NCI-H1092 treated with DMSO at 0.1 percent for 48 hours (cell line): ENCODE results near the gene CRMP1.

Experiments
- DNase-seq: peaks from one replicate; lab custom pipeline; 2025; lab: John Stamatoyannopoulos, UW

Gene CRMP1

DNA sequence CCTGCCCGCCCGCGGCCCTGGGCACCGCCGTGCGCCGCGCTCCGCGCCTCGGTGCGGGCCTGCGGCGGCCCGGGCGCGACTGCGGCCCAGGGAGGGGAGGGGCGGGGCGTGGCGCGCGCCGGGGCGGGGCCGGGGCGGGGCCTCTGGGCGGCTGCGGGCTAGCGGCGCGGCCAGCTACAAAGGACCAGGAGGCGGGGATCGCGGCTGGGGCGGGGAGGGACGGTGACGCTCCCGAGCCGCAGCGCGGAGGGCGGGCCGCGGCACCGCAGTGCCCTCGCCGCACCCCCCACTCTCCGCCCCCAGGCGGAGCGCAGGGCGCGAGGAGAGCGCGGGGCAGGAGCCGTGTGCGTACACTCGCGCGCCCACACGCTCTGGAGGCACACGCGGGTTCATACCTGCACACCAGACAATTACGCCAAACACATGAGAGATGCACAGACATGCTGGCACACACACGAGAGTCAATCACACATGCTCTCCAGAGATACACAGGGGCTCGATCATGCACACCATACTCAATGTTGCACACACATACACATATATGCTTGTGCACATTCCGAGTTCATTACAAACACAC is at the start of gene CRMP1:
TSS of gene CRMP1 (minus strand) at position 83 of the 577 bp plus-strand sequence. CDS start 117 bp downstream, outside the sequence.
- peak; percentile 67 for DNase-seq

DNA sequence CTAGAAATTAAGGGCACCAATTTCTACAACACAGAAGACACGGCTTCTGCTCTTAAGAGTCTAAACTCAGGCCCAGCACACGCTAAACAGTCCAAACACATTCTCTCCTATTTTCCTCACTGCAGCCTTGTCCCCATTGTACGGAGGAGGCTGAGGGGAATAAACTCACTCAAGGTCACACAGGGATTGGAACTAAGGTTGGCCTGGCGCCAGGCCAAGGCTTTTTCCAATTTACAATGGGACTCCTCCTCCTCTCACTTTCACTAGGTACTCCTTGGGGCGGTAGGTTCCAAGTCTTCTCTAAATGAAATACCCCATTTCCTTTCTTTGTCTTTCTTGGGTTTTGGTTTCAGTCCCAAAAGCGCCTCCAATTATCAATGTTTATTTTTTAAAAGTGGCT is 48.7 kb upstream of the CRMP1 start:
- no peak for DNase-seq

DNA sequence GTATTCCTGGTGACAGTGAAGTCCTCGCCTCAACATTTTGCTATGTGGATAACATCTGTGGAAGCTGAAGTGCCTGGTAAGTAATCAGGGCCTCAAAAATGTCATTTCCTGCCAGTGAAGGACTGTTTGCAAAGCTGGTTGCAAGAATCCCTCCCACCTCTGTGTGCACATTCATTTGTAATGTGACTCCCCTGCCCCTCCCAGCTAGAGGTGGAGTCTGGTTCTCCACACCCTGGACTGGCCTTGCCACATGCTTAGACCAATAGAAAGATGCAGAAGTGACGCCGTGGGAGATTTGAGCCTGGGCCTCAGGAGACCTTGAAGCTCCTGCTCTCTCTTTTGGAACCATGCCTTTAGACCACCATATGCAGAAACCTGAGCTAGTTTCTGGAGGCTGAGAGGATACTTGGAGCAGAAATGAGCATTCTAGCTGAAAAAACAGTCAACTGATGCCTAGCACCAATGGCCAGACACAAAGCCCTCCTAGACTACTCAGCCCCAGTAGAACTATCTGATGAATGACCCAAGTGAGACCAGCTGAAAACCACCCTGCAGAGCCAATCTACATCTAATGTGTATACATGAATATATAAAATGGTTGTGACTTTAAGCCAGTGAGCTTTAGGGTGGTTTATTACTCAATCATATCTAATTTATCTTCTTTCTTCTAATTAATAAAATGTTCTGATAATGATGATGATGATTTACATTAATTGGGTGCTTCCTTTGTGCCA is 47.8 kb upstream of the CRMP1 start:
- peak; percentile 47 for DNase-seq

DNA sequence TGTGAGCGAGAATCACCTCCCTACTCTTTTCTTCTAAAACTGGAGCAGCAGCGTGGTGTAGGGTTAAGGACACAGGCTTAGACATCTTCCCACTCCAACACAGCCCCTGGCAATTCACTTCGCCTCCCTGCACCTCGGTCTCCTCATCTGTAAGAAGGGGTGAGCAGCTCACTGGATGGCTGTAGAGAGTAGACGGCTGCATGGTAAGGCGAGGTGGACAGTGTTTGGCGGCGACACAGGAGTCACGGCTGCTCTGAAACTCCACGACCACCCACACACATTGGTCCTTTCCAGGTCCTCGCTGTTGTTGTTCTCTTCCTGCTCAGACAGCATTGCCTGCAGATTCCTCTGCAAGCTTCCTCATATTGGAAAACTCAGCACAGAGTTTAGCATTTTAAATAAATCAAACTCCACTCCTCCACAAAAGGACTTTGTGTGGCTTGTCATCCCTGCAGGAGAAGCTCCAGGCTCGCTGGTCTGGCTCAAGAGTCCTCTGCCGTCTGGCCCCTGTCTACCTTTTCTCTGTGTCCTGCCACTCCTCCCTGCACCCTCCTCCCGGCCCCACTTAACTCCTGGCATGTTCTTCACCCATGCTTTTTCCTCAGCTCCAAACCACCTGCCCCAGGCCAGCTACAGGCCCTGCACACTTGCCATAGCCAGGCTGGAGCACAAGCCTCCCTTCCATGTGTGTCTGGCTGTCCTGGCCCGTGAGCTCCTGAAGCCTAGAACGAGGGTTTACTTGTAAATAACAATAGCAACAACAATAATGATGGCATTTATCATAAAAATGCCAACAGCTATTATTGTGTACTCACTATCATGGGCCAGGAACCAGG is 41.3 kb upstream of the CRMP1 start:
- no peak for DNase-seq

DNA sequence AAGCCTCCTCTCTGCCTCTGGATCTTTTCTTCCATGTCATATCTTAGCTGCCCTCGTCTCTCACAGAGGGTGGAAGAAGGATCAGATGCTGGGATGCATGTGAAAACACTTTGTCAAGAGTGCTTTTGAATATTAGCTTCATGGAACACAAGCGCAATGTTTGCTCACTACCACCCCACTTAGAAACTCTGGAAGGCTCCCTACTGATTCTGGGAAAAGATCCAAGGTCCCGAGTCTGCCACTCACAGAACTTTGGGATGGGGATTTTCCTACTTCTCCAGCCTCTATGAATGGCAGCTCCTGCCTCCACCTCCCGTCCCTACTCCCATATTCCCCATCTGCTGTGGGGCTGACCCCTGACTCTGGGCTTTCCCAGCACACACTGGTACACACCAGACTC is 40.2 kb upstream of the CRMP1 start:
- DNase-seq = peak; percentile 76

DNA sequence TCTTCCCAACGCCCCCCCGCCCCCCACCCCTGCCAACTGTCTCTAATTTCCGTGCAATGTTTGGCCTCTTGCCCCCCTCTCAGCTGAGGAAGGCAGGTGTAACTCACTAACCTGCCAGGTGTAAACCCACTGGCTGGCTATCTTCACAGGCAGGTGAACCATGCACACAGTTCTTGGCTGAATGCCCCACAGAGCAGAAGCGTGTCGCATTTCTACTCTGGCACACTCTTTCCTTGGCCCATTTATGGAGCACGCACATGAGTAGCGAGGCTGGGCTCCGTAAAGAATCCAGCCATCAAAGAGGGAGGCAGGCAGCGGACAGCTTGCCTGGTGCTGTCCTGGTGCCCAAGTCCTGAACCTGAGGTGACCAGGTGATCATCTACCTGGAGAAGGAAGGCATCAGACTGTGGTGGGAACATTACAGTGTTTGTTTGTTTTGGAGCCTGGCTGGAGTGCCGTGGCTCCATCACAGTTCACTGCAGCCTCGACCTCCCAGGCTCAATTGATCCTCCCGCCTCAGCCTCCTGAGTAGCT is 39.2 kb upstream of the CRMP1 start:
- peak; percentile 82 for DNase-seq

DNA sequence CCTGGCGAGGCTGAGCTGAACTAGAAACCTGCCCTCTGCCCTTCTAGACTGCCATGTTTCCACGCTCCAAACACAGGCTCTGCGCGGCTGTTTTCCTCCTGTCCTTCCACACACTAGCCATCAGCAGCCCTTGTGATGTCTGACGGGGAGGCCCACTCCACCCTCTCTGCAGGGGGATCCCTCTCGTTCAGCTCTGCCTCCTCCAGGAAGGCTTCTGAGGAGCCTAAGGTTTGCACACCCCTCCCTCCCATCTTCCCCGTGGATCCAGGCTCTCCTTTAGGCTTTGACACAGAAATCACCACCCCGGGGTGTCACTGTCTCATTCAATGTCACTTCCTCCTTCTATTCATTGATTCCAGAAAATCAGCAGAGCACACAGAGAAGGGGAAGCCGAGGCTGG is 38.6 kb upstream of the CRMP1 start:
- DNase-seq = no peak

DNA sequence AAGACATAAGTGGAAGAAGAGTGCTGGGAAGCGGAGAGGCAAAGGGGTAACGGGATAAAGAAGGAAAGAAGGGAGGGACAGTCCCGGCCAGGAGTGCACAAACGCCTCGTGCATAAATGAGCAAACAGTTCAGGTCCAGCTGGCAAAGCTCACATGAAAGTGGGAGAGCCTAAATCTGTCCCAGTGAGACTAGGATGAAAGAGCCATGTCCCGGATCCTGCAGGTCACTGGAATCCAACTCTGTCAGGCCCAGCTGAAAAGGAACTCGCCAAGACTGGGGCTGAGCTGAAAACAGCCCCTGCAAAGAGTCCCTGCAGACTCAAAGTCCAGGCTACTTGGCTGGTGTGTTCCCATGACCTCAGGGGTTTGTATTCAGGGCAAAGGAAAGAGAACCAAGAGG is 38.0 kb upstream of the CRMP1 start:
- no peak for DNase-seq

DNA sequence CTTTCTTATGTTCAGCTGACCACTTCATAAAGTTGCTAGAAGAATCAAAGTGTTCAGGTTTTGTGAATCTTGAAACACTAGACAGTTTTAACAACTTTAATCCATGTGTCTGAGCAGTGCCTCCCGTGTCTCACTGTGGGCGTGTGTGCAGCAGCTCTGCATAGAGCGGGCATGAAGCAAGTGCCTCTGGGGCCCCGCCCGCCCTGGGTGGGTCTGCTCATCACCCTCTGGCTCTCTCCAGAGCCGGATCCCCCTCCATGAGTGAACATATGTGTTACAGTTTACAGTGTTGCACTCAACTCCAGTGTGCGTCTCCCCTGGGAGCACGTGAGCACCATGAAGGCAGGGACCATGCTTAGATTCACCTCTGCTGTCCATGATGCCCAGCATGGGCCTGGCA is 37.6 kb upstream of the CRMP1 start:
- no peak for DNase-seq

DNA sequence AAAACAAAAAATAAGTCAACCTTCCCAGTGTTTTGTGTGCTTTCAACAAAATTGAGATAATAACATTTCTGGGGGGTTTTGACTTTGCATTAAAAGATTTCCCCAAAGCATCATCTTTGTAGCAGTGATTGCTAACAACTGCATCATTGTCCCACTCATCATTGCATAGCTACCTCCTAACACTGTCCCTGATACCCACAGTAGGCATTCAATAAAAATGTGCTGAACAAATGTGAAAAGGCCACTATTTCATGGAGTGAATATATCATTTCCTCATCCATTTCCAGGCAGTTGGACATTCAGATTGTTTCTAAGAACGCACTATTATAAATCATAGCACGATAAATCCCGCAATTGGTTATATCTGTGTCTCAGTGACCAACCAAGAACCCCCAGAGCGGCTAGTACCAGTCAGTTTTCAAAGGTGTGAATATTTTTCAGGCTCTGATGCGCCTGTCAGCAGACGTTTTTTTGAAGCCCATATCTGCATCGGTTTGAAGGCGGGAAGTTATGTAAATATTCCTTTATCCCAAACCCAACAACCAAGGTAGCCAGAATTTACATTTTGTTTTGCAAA is 36.0 kb upstream of the CRMP1 start:
- no peak for DNase-seq

DNA sequence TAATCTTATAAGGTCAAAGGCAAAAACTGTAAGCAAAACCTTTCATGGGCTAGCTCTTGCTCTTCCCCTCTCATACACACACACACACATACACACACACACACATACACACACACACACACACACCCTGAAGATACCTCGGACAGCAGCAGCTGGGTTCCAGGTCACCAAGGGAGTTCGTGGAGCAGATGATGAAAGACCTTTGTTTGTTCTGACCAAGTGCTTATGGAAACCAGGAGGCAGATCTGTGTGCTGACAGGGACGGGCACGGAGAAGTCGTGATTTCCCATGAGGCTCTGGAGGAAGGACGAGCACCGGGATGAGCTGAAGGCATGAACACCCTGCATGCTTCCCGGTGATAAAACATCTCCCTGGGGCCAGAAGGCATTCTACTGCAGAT is 35.4 kb upstream of the CRMP1 start:
- no peak for DNase-seq

DNA sequence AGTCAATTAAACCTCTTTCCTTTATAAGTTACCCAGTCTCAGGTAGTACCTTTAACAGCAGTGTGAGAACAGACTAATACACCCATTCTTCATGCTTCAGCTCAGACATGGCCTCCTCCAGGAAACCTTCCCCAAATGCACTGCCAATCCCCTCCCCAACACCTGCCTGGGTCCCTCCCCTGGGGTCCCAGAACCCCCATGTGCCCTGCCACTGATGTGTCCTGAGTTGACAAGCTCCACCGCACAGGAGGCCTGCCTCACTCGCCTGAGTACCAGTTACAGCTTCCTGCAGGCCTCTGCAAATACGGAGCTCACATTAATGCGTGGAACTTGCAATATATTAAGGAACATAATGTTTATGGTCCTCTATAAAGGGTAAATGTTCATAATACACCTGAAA is 34.9 kb upstream of the CRMP1 start:
- DNase-seq = no peak

DNA sequence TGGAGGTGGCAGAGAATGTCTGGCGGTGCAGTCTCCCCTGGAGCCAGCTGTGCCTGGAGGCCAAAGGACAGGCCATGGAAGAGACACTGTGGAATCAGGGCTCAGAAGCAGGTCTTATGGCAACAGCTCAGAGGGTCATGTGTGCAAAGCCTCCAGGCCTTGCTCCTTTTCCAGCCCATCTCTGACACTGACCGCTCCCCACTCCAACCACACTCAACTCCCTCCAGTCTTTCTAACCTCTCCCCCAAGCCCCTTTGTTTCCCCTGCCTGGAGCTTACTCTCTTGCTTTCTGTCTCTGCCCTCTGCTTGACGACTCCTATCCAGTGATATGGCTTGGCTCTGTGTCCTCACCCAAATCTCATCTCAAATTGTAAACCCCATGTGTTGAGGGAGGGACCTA is 34.2 kb upstream of the CRMP1 start:
- no peak for DNase-seq

DNA sequence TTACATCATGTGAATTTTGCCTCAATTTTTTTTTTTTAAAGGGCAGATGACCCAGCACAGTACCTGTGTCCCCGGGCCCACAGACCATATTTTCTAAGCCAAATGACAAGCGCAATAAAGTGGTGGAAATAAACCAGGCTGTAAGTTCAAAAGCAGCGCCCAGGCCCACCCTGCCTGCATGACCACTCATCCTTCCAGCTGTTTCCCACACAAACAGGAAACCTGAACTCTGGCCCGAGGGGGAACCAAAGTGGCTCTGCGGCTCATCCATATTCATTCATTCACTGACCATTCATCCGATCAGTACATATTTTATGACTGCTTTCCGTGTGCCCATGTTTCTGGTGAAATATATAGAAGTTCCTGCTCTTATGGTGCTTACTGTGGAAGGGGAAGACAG is 33.7 kb upstream of the CRMP1 start:
- DNase-seq = no peak

DNA sequence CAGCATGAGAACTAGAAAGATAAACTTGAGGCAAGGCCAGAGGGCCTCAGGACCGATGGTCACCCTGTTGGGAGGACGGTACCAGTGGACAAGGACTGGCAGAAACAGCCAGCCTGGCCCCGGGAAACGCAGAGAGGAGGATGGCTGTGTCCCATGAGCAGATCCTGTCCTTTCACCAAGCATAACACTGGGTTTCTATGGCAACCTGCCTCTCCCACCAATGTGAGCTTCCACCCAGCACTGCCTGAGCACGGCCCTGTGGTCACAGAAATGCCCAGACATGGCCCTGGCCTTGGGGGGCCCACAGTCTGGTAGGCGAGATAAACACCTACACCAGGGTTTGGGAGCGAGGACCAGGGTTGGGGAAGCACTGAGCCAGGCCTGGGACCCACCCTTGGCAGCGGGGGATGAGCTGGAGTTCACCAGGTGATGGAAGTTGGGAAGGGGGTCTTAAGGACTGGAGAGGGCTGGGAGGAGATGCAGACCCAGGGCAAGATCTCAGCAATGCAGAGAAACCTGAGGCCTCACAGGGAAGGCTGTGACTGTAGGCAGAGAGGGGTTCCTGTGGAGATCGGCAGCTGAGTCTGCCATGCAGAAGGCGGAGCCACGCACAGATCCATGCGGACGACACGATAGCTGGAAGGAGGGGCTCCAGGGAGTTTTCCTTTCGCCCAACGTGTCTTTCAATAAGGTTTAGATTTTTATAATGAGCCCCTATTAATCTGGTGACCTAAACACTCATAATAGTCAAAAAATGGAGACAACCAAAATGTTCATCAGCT is 32.7 kb upstream of the CRMP1 start:
- no peak for DNase-seq

DNA sequence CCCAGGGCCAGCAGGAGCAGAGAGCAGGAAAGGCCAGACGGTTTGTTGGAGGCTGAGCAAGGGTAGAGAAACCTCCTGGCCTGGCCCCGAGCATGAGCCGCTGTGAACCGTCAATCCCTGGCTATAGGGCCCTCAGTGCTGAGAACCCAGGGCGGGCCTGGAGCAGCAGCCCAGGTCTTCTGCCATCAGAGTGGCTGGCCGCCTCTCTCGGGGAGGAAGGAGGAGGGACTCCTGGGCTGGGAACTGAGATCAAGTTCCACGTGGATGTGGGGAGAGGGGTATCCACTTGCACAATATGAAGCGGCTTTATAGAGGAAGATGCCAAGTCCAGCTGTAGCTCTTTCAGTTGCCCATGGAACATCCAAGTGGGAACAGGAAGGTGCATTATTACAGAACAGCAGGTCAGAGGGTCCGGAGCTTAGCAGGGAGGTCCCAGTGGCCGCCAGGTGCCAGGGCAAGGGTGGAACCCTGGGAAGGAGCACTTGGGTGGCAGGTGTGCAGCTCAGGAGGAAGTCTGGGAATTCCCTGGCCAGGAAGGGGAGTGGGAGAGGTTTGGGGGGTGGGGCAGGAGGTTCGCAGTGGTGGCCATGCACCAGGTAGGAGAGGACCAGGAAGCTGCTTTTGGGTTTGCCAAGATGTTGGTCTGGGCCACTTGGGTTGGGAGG is 31.7 kb upstream of the CRMP1 start:
- DNase-seq = no peak

DNA sequence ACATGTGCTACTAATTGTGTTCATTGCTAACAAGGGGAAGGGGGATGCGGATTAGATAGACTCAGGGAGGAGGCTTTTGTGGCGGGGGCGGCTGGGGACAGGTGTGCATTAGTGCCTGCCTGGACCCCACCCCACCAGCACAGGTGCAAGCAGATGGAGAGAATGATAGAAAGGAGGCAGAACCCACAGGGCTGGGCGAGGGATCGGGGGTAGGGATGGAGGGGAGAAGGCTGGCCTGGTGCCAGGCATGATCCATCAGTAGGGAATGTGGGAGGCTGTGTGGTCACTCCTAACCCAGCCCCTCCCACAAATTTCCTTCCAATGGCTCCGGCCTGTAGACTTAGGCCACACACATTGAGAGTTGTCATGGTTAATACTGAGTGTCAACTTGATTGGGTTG is 30.5 kb upstream of the CRMP1 start:
- no peak for DNase-seq

DNA sequence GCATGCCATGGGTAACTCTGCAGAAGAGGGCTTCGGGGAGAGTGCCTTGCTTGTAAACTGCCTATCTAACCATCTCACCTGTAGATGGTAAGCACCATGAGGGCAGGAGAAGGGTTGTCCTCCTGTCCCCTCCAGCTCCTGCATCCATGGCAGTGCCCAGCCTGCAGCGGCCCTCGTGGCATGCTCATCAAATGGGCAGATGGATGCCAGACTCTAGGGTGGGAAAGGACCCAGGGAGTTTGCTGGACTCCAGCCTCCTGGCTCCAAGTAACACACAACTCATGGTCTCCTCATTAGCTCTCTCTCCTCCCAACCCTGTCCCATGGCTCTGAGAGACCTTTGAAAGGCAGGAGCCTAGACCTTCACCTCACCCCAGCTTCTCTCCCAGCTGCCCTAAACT is 29.7 kb upstream of the CRMP1 start:
- DNase-seq = no peak

DNA sequence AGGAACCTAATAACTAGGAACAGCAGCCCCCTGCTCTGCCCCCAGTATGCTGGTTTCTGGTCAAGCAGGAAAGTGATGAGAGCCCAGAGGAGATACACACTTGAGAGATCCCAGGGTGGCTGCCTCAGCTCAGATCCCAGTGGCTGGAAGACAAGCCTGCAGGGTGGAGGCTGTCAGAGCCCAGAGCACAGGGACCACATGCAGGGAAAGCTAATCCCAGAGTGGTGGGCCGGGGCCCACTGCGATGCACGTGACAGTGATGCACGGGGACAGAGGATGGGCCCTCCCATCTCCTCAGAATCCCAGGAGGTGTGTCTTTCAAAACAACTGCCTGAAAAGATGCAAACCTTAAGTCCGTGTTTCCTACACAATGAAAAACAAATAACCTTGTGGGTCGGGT is 29.1 kb upstream of the CRMP1 start:
- DNase-seq = no peak

DNA sequence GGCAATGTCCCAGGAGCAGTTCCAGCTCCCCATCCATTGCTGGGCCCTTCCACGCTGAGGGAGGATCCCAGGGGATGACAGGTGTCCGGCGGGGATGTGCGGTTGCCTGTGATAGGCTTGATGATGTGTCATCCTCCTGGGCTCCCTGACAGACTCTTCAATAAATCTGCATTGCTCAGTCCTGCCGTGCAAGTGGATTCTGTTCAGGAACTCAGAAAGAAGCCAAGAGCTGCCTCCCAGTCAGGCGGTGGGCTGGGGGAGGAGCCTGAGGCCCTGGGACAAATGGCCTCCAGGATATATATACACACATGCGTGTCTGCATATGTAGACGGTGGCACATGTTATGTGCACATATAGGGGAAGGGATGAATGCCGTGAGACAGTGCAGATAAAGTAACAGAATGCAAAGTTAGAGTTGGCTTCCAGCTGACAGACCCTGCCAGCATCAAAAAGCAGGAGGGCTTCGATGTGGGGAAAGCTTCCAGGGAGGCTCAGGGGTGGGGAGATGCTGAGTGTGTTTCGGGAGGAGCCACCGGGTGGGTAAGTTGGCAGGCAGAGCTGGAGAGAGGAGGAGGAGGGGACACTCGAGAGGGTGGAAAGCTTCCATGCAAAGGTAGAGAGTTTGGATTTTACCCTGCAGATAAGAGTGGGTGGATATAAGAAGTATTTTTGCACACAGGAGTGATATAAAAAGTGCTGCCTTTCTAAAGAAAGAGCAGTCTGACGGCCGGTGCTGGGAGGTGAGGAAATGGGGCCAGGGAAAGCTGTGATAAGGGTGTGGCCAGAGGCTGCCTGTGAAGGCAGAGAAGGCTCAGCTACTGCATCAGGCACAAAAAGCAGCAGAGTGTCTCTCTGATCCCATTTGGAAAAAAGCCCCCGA is 28.5 kb upstream of the CRMP1 start:
- DNase-seq = no peak
